GM19438 (cell line): ENCODE results near the gene ACR.

Experiments
- ATAC-seq: cut with Tn5 transposase; IDR thresholded peaks from one replicate; pipeline ENCODE4 v1.9.1; 2021; ENCODE audit warnings: low read depth; ENCODE audit not compliant: unreplicated experiment

The ACR gene

GRCh38 chr22:50716290-50717024 lies 21.5 kb upstream of the ACR start:
- ATAC-seq = no peak

- no peak for ATAC-seq
Measured at GRCh38 chr22:50717709-50718351, 20.2 kb upstream of the ACR start.

DNA sequence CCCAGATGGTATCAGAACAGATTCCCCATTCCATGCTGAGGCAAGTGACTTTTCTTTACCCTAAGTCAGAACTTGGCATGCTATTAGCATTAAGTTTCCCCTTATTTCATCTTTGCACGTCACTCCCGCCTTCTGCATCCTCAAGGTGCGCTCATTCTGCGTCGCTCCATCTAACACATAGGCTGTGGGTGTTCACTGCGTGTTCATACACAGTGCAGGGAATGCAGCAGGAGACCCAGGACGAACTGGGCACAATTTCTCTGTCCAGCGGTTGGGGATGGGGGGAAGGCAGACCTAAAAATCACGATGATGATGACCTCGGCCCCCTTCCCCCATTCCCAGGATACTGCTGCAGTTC lies 19.7 kb upstream of the ACR start:
- no peak for ATAC-seq

DNA sequence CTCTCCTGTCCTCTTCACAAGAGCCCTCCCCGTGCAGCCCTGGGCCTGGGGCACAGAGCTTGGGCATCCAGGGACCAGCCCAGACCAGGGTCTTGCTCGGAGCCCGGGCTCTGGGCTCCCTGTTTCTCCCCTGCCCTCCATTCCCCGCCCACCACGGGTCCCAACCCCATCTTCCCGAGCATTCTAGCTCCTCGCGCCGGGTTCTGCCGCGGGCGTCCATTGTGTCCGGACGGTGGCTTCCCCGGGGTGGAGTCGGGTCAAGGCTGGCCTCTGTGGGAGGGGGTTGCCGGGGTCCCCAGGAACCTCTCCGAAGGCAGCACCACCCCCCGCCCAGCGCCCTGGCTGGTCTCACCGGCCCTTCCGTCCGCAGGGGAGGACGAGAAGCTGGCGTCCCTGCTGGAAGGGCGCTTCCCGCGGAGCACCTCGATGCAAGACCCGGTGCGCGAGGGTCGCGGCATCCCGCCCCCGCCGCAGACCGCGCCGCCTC lies 18.1 kb upstream of the ACR start:
- ATAC-seq = no peak

DNA sequence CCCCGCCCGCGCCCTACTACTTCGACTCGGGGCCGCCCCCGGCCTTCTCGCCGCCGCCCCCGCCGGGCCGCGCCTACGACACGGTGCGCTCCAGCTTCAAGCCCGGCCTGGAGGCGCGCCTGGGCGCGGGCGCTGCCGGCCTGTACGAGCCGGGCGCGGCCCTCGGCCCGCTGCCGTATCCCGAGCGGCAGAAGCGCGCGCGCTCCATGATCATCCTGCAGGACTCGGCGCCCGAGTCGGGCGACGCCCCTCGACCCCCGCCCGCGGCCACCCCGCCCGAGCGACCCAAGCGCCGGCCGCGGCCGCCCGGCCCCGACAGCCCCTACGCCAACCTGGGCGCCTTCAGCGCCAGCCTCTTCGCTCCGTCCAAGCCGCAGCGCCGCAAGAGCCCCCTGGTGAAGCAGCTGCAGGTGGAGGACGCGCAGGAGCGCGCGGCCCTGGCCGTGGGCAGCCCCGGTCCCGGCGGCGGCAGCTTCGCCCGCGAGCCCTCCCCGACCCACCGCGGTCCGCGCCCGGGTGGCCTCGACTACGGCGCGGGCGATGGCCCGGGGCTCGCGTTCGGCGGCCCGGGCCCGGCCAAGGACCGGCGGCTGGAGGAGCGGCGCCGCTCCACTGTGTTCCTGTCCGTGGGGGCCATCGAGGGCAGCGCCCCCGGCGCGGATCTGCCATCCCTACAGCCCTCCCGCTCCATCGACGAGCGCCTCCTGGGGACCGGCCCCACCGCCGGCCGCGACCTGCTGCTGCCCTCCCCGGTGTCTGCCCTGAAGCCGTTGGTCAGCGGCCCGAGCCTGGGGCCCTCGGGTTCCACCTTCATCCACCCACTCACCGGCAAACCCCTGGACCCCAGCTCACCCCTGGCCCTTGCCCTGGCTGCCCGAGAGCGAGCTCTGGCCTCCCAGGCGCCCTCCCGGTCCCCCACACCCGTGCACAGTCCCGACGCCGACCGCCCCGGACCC lies 17.4 kb upstream of the ACR start:
- ATAC-seq = no peak

DNA sequence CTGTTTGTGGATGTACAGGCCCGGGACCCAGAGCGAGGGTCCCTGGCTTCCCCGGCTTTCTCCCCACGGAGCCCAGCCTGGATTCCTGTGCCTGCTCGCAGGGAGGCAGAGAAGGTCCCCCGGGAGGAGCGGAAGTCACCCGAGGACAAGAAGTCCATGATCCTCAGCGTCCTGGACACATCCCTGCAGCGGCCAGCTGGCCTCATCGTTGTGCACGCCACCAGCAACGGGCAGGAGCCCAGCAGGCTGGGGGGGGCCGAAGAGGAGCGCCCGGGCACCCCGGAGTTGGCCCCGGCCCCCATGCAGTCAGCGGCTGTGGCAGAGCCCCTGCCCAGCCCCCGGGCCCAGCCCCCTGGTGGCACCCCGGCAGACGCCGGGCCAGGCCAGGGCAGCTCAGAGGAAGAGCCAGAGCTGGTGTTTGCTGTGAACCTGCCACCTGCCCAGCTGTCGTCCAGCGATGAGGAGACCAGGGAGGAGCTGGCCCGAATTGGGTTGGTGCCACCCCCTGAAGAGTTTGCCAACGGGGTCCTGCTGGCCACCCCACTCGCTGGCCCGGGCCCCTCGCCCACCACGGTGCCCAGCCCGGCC lies 16.7 kb upstream of the ACR start:
- ATAC-seq = no peak

GRCh38 chr22:50722048-50722701 lies 15.8 kb upstream of the ACR start:
- ATAC-seq = no peak

DNA sequence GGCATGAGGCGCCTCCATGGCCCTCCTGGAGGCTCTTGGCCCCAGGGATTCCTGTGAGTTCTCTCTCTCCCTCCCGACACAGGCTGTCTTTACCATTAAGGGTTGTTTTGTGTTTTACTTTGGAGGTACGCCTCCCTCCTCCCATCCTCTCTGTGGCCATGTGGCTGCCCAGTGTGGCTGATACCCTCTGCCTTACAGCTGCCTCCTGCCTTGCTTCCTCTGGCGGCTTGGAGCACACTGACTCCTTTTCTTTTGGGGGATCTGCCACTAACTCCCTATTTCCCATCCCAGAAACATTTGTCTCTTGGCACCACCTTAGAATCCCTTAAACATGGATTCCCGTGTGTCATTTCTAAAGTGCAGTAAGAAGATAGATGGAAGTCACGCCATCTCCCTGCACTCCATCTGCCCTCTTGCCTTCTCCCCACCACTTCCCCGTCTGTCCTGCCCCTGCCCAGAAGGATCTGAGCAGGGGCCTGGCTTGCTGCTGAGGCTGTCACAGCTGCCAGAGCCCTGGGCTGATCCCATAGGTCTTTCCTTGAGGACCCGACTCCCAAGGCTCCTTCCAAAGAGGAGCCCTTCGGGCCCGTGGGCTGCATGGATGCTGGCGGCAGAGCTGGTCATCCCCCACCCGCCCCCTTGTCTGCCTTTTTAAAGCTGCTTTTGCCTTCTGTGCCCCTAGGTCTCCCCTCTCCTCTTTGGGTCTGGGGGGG lies 15.1 kb upstream of the ACR start:
- no peak for ATAC-seq

DNA sequence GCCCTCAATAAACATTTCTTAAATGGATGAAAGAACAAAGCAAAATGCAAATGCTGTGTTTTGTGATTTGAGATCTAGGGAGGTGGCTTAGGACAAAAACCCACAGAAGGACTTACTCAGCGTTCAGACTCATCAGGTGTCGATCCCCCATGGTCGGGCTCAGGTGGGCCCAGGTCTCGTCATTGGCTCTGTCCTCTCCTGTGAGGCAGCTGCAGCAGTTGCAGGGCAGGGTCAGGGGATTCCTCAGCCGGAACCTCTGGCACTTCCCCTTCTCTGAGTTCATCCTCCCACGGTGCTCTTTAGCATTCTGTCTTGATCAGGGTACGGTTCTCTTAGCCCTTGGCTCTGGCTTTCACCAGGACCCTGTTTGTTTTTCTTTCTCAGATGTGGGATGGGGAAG lies 14.0 kb upstream of the ACR start:
- ATAC-seq = no peak

DNA sequence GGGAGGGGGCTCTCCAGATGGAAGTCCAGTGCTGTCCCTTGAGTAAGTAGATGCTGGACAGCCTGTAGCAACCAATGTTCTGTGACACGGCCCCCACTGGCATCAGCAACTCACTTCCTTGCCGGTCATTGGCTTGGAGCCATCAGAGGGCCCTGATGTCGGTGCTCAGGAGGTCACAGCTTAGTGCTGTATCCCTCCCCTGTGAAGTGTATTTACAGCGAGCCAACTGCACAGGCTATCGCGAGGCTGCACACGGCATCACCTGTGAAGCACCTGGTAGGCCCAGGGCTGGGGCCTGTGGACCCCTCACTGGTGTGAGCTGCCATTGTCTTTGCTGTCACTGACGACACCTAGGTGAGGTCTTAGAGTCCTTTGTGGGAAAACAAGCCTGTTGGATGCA lies 13.4 kb upstream of the ACR start:
- no peak for ATAC-seq

GRCh38 chr22:50725597-50725996 lies 12.4 kb upstream of the ACR start:
- ATAC-seq = no peak

- no peak for ATAC-seq
Measured at GRCh38 chr22:50726643-50727340, 11.2 kb upstream of the ACR start.

DNA sequence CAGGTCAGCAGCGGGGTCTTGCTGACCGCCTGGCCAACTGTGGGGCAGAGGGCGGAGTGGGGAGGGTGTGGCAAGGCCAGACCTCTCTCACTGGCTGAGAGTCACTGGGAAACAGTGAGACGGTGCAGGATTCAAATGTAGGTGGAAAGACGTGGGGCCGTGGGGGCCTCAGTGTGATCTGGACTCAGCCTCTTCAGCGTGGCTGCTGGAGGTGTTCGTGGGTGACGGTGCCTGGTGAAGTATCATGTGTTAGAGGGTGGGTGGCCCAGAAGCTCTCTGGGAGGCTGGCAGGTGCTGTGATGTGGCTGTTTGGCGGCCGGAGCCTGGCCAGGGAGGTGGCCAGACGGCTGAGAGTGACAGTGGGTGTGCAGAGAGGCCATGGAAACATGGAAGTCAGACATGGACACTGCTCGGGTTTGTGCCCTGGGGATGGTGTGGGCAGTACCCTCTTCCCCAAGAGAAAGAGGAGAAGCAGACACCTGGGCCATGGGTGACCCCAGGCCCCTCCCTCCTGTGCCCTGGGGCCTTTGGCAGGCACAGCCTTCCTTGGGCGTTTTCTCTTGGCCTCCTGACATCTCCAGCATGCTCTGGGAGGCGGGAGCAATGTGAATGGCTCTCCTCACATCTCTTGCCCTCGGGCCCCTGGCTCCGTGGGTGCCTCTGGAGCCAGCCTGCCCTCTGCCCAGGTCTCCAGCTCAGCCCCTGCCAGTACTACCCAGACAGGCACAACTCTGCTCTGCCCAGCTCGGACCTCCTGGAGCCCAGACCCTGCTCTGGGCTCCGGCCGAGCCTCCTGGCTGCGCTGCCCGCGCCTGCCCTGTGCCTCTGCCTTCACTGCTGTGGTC lies 10.1 kb upstream of the ACR start:
- no peak for ATAC-seq

GRCh38 chr22:50728523-50728931 lies 9.5 kb upstream of the ACR start:
- ATAC-seq = no peak

GRCh38 chr22:50729391-50730012 lies 8.5 kb upstream of the ACR start:
- no peak for ATAC-seq

DNA sequence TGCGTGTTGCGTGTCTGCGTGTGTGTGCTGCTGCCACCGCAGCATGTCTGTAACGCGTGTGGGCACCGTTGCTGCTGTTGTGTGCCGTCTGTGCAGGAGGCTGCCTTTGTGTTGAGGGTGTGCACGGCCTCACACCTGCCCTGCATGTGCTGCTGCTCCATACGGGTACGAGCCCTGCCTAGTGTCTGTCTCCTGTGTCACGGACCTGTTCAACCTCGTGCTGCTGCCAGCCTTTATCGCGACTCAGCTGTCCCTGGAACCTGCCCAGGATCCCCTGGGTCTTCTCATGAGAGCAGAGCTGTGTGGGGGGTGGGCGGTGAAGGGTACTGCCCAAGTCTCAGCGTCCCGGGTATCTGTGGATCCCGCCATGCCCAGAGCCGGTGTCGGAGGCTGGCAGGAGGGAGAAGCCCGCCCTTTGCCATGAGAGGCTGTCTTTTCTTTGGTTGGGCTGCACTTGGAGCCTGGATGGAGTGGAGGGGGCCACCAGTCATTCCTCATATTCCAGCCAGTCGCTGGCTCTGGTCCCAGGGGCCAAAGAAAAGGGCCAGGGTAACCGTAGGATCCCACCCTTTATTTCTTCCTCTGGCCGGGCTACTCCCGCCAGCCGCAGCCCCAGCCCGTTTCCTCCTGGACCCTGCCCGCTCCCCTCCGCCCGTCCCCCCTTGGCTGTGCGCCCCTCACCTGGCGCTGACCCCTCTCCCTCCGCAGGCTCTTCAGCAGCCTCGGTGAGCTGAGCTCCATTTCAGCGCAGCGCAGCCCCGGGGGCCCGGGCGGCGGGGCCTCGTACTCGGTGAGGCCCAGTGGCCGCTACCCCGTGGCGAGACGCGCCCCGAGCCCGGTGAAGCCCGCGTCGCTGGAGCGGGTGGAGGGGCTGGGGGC lies 7.8 kb upstream of the ACR start:
- ATAC-seq = no peak
